Epithelial cell of proximal tubule (primary cell): ENCODE data around the gene STRBP. TPM values are rescaled to one million over a fixed set of nuclear protein-coding genes. Genes with fewer than 3 reads are reported as not detected.
"Not testable (repeated sequence)": the region's sequence is repeated elsewhere in the genome, so short reads cannot be mapped to it uniquely, and the experiment has no call there.

Experiments
- DNase-seq: peaks from one replicate; pipeline ENCODE4 v3.0.0-alpha.2; 2011; ENCODE audit warnings: low read depth
- H3K4me3 ChIP-seq: 2 replicates; pipeline ENCODE4 v1.5.1; 2011; ENCODE audit warnings: low read depth, mild to moderate bottlenecking, low read length
- total RNA-seq: library from RNA; depleted of rRNA; stranded (reverse); fragments of >200 nt; gene quantifications from 2 replicates; pipeline ENCODE4 v1.2.3, GENCODE V29; 2015
- TF ChIP-seq, protein P1 (sequence below): conservative IDR thresholded peaks from 2 replicates; pipeline ENCODE4 v1.5.1; 2012; ENCODE audit warnings: low read depth, mild to moderate bottlenecking, low read length

The STRBP gene
- total RNA-seq, 1 donor from 2014 or later, result 18.2 TPM

- DNase-seq, result no peak
- H3K4me3 ChIP-seq, result no peak overlapping the region
- TF ChIP-seq, protein P1, sequence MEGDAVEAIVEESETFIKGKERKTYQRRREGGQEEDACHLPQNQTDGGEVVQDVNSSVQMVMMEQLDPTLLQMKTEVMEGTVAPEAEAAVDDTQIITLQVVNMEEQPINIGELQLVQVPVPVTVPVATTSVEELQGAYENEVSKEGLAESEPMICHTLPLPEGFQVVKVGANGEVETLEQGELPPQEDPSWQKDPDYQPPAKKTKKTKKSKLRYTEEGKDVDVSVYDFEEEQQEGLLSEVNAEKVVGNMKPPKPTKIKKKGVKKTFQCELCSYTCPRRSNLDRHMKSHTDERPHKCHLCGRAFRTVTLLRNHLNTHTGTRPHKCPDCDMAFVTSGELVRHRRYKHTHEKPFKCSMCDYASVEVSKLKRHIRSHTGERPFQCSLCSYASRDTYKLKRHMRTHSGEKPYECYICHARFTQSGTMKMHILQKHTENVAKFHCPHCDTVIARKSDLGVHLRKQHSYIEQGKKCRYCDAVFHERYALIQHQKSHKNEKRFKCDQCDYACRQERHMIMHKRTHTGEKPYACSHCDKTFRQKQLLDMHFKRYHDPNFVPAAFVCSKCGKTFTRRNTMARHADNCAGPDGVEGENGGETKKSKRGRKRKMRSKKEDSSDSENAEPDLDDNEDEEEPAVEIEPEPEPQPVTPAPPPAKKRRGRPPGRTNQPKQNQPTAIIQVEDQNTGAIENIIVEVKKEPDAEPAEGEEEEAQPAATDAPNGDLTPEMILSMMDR, result no peak
Observed at GRCh38 chr9:123283455-123283854, 15.1 kb upstream of the STRBP start.

DNA sequence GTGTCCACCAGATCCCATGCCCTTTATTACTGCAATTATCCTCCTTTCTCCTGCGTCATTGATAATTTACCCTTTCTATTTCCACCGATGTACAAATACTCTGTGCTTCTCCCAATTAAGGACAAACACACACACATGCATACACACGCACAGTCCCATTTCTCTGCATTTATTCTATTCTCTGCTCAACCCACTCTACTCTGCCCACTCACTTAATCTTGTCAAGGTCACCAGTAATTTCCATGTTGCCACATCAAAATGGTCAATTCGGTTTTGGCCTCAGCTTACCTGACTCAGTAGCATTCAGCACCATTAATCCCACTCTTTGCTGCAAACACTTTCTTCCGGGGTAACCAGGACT is 14.6 kb upstream of the STRBP start:
- TF ChIP-seq, protein P1, result no peak
- no peak for DNase-seq
- H3K4me3 ChIP-seq, result no peak overlapping the region

DNA sequence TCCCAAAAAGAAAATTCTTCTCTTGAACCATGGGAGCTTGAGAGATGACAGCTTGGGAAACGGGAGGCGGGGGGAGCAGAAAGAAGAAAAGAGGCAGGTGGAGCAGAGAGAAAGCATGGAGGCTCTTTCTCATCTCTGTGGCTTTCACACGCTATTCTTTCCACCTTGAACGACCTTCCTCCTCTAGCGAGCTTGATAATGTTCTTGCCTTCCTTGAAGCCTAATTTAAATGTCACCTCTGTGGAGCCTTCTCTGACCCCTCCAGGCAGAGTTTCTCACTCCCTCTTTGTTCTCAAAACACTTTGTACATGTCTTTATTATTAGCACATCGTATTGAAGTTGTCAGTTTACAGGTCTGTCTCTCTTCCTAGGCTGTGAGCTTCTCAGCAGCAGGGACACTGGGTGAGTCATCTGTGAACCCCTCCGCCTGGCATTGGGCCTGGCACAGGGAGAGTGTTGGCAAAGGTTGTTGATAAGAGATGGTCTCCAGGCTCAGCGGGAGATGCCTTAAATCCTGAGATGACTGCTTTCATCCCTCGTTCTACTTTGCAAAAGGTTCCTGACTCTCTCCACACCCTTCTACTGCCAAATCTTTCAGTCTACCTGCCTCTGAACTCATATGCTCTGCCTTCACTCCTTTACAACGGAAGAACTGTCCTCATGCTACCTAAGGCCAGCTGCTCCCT is 14.1 kb upstream of the STRBP start:
- no peak for DNase-seq
- no peak overlapping the region for H3K4me3 ChIP-seq
- TF ChIP-seq, protein P1, result no peak

DNA sequence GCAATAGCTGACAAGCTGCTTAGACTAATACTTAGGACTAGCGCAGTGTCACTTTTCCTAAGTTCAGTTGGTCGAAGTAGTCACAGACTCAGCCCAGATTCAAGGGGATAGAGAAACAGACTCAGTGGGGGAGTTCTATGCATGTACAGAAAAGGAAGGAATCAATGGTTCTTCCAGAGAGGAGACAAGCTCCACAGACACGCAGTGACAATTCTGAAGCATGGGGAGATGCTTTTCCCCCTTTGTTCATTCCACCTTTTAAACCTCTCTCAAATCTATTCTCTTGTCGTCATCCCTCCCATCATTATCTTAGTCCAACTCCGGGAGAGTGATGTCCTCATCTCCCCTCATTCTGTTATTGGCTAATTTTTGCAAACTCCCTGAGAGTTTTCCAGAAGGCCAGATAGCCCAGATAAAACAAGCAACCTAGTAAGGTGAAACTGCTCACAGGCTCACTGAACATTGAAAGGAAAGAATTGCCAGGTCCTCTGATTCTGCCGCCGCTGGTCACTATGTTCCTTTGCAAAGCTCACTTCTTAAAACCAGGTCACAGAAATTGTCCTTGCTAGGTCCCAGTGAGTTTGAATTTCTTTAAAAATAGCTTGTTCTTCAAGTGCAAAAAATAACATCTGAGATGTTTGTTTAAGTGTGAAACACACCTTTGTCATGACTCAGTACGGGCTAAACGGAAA is 13.4 kb upstream of the STRBP start:
- TF ChIP-seq, protein P1, result no peak
- no peak overlapping the region for H3K4me3 ChIP-seq
- no peak for DNase-seq

DNA sequence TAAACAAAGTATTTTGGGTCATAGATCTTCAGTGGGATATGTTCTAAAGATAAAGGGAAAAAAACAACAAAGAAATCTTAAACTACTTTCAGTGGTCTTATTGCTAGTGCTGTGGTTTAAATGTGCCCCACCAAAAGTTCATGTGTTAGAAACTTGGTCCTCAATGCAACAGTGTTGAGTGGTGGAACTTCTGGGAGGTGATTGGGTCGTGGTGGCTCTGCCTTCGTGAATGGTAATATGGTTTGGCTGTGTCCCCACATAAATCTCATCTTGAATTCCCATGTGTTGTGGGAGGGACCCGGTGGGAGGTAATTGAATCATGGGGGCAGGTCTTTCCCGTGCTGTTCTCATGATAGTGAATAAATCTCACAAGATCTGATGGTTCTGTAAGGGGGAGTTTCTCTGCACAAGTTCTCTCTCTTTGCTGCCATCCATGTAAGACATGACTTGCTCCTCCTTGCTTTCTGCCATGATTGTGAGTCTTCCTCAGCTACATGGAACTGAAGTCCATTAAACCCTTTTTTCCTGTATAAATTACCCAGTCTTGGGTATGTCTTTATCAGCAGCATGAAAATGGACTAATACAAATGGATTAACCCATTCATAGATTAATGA is 10.6 kb upstream of the STRBP start:
- not testable (repeated sequence) for H3K4me3 ChIP-seq, DNase-seq

DNA sequence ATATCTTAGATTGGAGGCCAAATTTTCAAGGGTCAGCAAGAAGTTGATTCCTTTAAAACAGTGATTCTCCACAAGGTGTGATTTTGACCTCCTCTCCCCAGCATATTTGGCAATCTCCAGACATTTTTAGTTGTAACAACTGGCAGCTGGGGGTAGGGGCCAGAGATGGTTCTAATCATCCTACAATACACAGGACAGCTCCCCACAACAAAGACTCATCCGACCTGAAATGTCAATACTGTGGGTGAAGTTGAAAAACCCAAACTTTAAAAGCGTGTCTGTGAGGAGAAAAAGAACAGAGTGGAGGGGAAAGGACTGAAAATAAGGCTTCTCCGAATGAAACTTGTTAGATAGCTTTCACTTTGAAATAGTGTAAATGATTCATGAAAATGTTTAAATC is 10.0 kb upstream of the STRBP start:
- no peak overlapping the region for H3K4me3 ChIP-seq
- TF ChIP-seq, protein P1, result no peak
- DNase-seq, result no peak

GRCh38 chr9:123276551-123276950 is 8.2 kb upstream of the STRBP start:
- DNase-seq, result no peak
- TF ChIP-seq, protein P1, result no peak
- no peak overlapping the region for H3K4me3 ChIP-seq

- not testable (repeated sequence) for DNase-seq, H3K4me3 ChIP-seq
Observed at GRCh38 chr9:123271133-123271532, 2.7 kb upstream of the STRBP start.
